Stomach (tissue), 9 donors: ENCODE results near the gene PTPRT. TPM values are rescaled to one million over a fixed set of nuclear protein-coding genes. Genes with fewer than 3 reads are reported as not detected.

Experiments
- DNase-seq, 2 donors: peaks; one replicate each; pipeline versions ENCODE4 v3.0.0 to v3.0.0-alpha.2; 2013 to 2019
- H3K27ac ChIP-seq, 5 donors: fragments of 200-600 bp in 4 of 5; sonication (generic) in 4 of 5; one replicate each; pipeline ENCODE4 v1.5.1; 2013 to 2019; ENCODE audit warnings: mild to moderate bottlenecking in 1 of 5, moderate library complexity in 1 of 5
- H3K27me3 ChIP-seq, 3 donors: fragments of 200-600 bp; sonication (generic); one replicate each; pipeline ENCODE4 v1.5.1; 2017 to 2019; ENCODE audit warnings: mixed run types in 1 of 3
- H3K36me3 ChIP-seq, 4 donors: fragments of 200-600 bp; sonication (generic); 1 replicate in 3 of 4; 2 replicates in 1 of 4; pipeline ENCODE4 v1.5.1; 2016 to 2019
- H3K4me1 ChIP-seq, 4 donors: fragments of 200-600 bp; sonication (generic); one replicate each; pipeline ENCODE4 v1.5.1; 2016 to 2019
- H3K4me3 ChIP-seq, 4 donors: fragments of 200-600 bp; sonication (generic) in 3 of 4; one replicate each; pipeline ENCODE4 v1.5.1; 2016 to 2019; ENCODE audit warnings: mild to moderate bottlenecking in 1 of 4
- H3K9me3 ChIP-seq, 4 donors: fragments of 200-600 bp; sonication (generic); one replicate each; pipeline ENCODE4 v1.5.1; 2016 to 2019
- EP300 ChIP-seq: sonication (generic); formaldehyde crosslinking; IDR thresholded peaks from one replicate; pipeline ENCODE4 v1.6.1; 2017; ENCODE audit warnings: antibody characterized with exemption
- POLR2A ChIP-seq, 4 donors: fragments of 450-650 bp; IDR thresholded peaks; one replicate each; pipeline ENCODE4 v1.6.1; 2016; ENCODE audit warnings: antibody characterized with exemption in 4 of 4, control low read depth in 2 of 4, mild to moderate bottlenecking in 1 of 4, moderate library complexity in 1 of 4
- POLR2AphosphoS5 ChIP-seq, 3 donors: sonication (generic); formaldehyde crosslinking; IDR thresholded peaks; one replicate each; pipeline ENCODE4 v1.6.1; 2016; ENCODE audit warnings: antibody characterized with exemption in 3 of 3
- WGBS, 5 donors: extraction: QIAGEN DNeasy Blood & Tissue Kit in 3 of 5; methylation state at CpG; one replicate each; pipeline versions ENCODE4 v1.1.5 to v1.1.7; 2013 to 2018; 5-methylcytosine and 5-hydroxymethylcytosine counted together
- intact Hi-C: fragments of 100-400 bp; cut with DNase I; formaldehyde crosslinking; loops from one replicate; pipeline ENCODE4 v1.15.1; 2023; ENCODE audit warnings: low total_unique reads
- polyA plus RNA-seq, 3 donors: library from polyadenylated mRNA; stranded (reverse); fragments of 200-250 nt; gene quantifications; one replicate each; pipeline ENCODE4 v1.2.3, GENCODE V29; 2013
- total RNA-seq, 5 donors: library from RNA; depleted of rRNA; stranded (reverse); fragments of >200 nt; gene quantifications; one replicate each; pipeline versions ENCODE4 v1.1.0 to v1.2.3, GENCODE V29; 2014 to 2016
- TF ChIP-seq, protein P1 (sequence below), 7 experiments: fragments of 450-650 bp in 4 of 7; fragments of 200-600 bp in 3 of 7; sonication (generic) in 3 of 7; IDR thresholded peaks; one replicate each; pipeline ENCODE4 v1.5.1; 2016 to 2019; ENCODE audit warnings: antibody characterized with exemption in 7 of 7, control low read depth in 2 of 7, mild to moderate bottlenecking in 1 of 7
- donor health status: healthy with polysubstance abuse.
- donor health status: Bipolar disorder and iron deficiency.
- donor health status: healthy.

Gene PTPRT
- total and polyA plus RNA-seq, 8 donors: 0.05 to 11.6 (median 1.7) TPM; not detected in 2

DNA sequence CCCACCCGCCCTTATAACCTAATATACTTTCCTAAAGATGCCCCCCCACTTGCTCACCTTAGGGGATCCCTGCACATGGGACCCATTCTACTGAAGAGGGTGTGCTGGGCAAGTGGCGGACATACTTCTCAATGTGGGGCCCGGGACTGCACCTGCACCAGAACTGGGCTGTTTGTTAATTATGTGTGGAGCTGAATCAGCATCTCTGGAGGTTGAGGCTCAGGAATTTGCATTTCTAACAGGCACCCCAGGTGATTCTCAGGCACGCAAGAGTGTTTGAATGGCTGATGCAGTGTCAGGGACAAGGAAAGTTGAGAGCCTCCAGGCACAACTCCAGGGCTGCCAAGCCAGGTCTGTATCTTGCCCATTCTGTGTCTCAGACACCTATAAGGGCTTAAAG lies 8.9 kb upstream of the PTPRT start:
- Histone ChIP-seq H3K27ac (no peak overlapping the region), H3K9me3 (no peaks in the 10 kb centered on the region), H3K36me3 (no peaks in the 10 kb centered on the region), H3K4me3 (no peak overlapping the region), H3K4me1 (no peaks in the 10 kb centered on the region), H3K27me3 (peaks cover 0 to 15% (median 0%) of the 10 kb centered on the region in 3 donors)
- WGBS, 5 donors: 56 to 69% (median 62%) methylated on average over 4 of the region's 4 CpGs
- TF ChIP-seq POLR2A (IDR thresholded peaks at IDR 0.05) (no peak), POLR2AphosphoS5 (IDR thresholded peaks at IDR 0.05) (no peak), EP300 (no peak)
- TF ChIP-seq, protein P1, sequence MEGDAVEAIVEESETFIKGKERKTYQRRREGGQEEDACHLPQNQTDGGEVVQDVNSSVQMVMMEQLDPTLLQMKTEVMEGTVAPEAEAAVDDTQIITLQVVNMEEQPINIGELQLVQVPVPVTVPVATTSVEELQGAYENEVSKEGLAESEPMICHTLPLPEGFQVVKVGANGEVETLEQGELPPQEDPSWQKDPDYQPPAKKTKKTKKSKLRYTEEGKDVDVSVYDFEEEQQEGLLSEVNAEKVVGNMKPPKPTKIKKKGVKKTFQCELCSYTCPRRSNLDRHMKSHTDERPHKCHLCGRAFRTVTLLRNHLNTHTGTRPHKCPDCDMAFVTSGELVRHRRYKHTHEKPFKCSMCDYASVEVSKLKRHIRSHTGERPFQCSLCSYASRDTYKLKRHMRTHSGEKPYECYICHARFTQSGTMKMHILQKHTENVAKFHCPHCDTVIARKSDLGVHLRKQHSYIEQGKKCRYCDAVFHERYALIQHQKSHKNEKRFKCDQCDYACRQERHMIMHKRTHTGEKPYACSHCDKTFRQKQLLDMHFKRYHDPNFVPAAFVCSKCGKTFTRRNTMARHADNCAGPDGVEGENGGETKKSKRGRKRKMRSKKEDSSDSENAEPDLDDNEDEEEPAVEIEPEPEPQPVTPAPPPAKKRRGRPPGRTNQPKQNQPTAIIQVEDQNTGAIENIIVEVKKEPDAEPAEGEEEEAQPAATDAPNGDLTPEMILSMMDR (IDR thresholded peaks at IDR 0.05): no peak
- DNase-seq: no peak
- intact Hi-C loops: no loop called here

DNA sequence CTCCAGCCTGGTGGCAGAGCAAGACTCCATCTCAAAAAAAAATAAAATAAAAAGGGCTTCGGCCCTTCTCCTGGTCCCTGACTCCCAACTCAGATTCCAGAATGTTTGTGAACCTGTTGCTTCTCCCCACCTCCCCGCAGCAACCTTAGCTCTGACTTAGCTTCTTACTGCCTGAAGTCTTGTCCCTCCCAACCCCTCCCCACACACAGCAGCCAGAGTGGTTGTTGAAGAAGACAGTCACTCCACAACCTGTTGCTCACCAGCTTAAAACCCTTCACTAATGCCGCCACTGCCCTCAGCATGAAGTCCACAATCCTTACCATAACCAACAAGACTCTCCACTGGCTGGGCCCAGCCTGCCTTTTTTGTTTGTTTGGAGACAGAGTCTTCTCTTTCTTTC lies 6.5 kb upstream of the PTPRT start:
- WGBS, 5 donors: 76 to 96% (median 92%) methylated on average over 3 of the region's 3 CpGs
- H3K36me3 ChIP-seq: no peaks in the 10 kb centered on the region
- no peak for DNase-seq

DNA sequence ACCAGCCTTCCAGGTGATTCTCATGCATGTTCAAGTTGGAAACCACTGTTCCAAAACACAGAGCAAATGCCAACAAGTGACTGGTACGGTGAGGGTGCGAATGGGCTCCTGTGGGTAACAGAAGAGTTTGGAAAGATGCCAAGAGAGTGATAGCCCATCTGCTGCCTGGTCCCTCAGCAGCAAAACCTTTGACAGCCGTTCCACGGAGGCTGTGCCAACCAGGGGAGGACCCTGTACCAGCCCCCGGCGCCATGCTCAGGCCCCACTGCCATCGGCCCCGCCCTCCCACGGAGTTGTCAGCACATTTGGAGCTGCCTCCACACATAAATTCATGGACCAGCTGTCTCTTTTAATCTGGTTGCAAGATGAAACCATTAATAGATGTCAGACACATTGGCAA lies 4.4 kb upstream of the PTPRT start:
- no peak overlapping the region for H3K27ac ChIP-seq
- no peaks in the 10 kb centered on the region for H3K9me3 ChIP-seq
- peaks cover 4 to 52% (median 14%) of the 10 kb centered on the region in 3 donors for H3K27me3 ChIP-seq
- intact Hi-C loops: no loop called here
- no peaks in the 10 kb centered on the region for H3K36me3 ChIP-seq
- TF ChIP-seq POLR2A (IDR thresholded peaks at IDR 0.05) (no peak), POLR2AphosphoS5 (IDR thresholded peaks at IDR 0.05) (no peak), EP300 (no peak)
- TF ChIP-seq, protein P1 (IDR thresholded peaks at IDR 0.05): no peak
- DNase-seq: no peak
- H3K4me1 ChIP-seq: peaks cover 0 to 8% (median 2%) of the 10 kb centered on the region in 4 donors
- 74 to 86% (median 83%) methylated on average over 9 of the region's 9 CpGs for WGBS, 5 donors
- H3K4me3 ChIP-seq: no peak overlapping the region

More for the DNA sequence above, 6.5 kb upstream of the PTPRT start:
- TF ChIP-seq POLR2A (IDR thresholded peaks at IDR 0.05) (no peak), EP300 (no peak), POLR2AphosphoS5 (IDR thresholded peaks at IDR 0.05) (no peak)
- TF ChIP-seq, protein P1 (IDR thresholded peaks at IDR 0.05): no peak
- intact Hi-C loops: no loop called here
- no peaks in the 10 kb centered on the region for H3K4me1 ChIP-seq
- H3K9me3 ChIP-seq: no peaks in the 10 kb centered on the region
- H3K27me3 ChIP-seq: peaks cover 0 to 31% (median 0%) of the 10 kb centered on the region in 3 donors
- no peak overlapping the region for H3K27ac ChIP-seq
- no peak overlapping the region for H3K4me3 ChIP-seq

DNA sequence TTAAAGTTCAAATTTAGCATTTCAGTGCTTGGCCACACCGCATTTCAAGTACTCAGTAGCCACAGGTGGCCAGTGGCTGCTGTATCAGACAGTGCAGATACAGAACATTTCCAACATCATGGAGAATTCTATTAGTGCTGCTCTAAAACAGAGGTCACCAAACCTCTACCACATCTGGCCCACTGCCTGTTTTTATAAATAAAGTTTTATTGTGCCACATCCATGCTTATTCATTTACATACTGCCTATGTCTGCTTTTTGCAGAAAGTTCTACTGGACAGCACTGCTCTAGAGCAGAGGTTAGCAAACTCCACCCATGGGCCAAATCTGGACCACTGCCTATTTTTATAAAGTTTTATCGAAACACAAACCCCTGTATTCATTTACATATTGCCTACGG lies 3.7 kb upstream of the PTPRT start:
- Histone ChIP-seq H3K9me3 (no peaks in the 10 kb centered on the region), H3K36me3 (no peaks in the 10 kb centered on the region), H3K27me3 (peaks cover 4 to 59% (median 21%) of the 10 kb centered on the region in 3 donors), H3K4me1 (peaks cover 0 to 15% (median 5%) of the 10 kb centered on the region in 4 donors), H3K27ac (no peak overlapping the region), H3K4me3 (no peak overlapping the region)
- no peak for DNase-seq
- 75 to 94% (median 81%) methylated on average over 3 of the region's 3 CpGs for WGBS, 5 donors
- no peak for TF ChIP-seq POLR2AphosphoS5 (IDR thresholded peaks at IDR 0.05)
- TF ChIP-seq, protein P1 (IDR thresholded peaks at IDR 0.05): no peak
- TF ChIP-seq EP300: no peak
- TF ChIP-seq POLR2A (IDR thresholded peaks at IDR 0.05): no peak
- intact Hi-C loops: no loop called here
